Activated CD4-positive, alpha-beta T cell treated with anti-CD3 and anti-CD28 coated beads for 24 hours (primary cell): ENCODE results near the gene MTFMT.
"Not testable (repeated sequence)": the region's sequence is repeated elsewhere in the genome, so short reads cannot be mapped to it uniquely, and the experiment has no call there.

Source experiments
- DNase-seq, 2 donors: peaks; one replicate each; pipeline ENCODE4 v3.0.0-alpha.2; 2020; ENCODE audit warnings: low read depth in 2 of 2

Gene MTFMT

DNA sequence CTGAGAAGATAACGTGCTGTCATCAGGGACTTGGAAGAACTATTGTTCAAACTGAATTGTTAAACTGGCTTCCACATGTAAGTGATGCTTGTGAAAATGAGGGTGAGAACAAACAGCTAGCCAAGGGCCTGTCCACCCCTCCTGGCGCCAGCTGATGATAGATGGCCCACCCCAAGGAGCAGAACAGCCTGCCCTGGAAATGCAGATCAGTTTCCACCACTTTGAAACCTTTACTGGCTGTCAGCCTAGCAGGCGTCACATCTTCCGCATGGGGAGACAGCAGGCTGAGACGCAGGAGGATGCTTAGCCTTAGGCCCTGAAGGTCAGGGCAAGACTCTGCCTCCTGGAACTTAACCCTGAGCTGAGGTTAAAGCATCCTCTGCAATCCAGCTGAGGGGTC, 9.4 kb upstream of the MTFMT start:
- DNase-seq, result no peak

DNA sequence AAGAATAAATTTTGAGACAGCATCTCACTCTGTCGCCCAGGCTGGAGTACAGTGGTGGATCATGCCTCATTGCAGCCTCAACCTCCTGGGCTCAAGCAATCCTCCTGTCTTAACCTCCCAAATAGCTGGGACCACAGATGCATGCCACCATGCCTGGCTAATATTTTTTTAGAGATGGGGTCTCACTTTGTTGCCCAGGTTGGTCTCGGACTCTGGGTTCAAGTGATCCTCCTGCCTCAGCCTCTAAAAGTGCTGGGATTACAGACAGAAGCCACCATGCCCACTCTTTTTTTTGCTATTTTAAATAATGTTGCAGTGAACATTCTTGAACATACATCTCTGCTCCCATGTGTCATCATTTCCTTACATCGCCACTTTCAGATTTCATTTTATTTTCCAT, 9.0 kb upstream of the MTFMT start:
- DNase-seq, result no peak

DNA sequence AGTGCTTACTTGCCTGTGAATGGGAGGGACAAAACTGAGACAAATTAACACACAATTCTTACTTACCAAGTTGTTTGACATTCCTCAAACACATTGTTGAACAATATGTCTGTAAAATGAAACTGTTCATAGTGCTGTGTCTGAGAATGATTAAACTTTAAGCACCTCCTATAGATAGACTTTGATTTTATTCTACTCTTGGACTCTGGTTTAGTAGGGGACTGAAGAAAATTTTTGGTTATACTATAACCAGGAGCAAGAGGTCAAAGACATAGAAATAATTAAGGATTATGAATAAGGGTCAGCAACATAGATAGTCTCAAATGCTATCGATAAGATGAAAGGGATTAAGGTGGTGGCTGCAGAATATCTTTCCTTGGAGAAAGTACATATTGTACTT, 7.9 kb upstream of the MTFMT start:
- DNase-seq, result no peak

DNA sequence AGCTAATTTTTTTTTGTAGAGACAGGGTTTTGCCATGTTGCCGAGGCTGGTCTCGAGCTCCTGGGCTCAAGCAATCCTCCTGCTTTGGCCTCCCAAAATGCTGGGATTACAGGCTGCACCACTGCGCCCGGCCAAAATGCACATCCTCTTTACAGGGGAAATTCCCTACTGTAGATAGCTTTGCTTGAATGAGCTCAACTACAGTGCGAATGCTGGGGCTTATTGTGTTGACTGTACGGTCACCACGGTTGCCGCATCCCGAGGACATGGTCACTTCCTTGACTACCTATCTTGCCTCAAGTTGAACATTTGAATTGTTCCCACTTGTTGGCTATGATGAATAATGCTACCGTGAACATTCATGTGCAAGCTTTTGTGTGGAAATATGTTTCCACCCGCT, 5.3 kb upstream of the MTFMT start:
- DNase-seq, result no peak

DNA sequence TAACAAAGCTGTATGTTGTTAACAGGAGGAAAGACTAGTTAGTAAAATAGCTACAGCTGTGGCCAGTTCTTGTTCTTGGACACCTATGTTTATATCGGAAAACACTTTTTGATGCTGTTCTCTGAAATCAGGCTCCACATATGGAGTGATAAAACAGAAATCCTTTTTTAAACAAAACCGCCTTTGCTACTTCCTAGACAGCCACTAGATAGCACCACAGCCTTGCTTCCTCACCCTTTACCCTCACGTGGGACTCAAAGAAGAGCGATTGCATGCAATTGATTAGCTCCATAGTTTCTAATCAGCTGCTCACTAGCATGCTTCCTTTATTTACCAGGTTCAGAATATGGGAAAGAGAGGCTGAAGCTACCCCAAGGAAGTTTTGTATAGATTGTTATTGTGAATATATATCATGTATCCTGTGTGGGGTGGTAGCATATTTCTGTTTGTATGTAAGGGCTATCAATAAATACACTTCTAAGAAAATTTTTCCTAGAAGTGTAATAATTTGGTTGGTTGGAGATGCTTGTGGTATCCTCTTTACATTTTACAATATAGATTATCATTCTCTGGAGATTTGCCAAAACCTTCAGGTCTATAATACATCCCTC, 4.3 kb upstream of the MTFMT start:
- no peak for DNase-seq

DNA sequence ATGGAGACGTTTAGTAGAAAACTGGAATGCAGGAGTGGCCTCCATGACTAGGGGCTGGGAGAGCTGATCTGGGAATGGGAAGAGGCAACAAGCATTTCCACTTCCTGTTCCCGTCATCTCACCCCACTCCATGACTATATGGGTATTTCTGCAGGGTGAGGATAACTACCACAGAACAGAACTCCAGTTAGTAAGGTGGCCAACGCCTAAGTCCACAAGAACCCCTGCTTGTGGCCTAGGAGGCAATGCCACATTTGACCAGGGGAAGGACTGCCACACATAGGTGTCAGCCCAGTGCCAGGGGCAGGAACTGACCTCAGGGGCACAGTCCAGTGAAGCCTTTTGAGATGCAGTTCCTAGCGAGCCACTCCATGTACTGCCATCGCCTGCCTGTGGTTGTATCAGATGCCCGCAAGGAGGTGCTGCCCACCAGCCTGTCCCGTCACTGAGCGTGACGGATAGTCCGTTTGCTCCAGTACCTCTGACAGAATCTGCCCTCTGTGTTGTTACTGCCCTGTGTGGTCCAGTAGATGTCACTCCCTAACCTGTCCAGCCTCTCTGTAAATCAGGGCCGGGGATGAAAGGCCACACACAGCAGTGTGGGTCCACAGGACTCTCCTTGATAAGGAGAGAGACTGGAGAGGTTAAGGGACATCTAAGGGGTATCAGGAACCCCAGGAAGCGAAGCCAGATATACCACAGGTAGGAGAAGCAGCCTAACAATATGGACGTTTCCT, 3.5 kb upstream of the MTFMT start:
- DNase-seq, result peak in 1 of 2 donors; percentile 17

DNA sequence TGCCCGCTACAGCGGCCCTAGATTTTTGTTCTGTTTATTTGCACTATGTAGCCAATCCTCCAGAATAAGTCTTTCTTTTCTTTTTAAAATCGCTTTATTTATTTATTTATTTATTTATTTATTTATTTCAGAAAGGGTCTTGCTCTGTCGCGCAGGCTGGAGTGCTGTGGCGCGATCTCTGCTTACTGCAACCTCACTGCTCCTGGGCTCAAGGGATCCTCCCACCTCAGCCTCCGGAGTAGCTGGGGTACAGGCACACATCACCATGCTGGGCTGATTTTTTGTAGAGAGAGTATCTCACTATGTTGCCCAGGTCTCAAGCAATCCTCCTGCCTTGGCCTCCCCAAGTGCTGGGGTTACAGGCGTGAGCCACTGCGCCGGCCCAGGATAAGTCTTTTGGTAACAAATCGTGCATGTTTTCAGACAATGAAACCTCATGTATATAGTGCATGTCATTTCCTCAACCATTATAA, 333 bp upstream of the MTFMT start:
- no peak for DNase-seq

DNA sequence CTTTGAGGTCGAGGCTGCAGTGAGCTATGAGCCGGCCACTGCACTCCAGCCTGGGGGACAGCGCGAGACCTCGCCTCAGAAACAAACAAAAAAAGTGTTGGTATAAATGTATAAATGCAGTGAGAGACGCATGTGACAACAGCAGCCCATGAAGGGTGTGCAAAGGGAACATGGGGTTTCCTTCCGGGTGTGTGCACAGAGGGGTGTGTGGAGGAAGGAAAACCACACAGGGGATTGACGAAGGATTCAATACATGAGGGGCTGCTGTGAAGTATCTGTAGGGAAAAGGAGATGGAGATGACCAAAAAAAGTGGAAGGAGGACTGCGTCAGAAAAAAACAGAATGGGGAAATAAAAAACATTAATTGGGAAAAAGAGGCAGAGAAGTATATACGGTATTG, 1.1 kb downstream of the MTFMT start:
- no peak for DNase-seq

DNA sequence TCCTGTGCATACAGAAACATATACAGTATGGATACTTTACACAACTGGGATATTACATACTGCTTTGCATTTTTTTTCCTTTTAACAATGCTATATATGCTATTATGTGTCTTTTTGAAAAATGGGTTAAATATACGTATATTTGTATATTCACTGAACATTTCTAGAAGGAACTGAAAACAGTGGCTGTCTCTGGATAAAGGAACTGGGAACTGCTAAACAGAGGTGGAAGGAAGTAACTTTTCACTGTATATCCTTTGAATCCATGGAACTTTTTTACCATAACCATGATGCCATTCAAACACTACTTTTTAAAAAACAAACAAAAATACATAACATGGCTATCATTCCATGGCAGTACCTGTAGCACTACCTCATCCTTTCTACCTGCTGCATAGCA, 1.8 kb downstream of the MTFMT start:
- DNase-seq, result no peak

DNA sequence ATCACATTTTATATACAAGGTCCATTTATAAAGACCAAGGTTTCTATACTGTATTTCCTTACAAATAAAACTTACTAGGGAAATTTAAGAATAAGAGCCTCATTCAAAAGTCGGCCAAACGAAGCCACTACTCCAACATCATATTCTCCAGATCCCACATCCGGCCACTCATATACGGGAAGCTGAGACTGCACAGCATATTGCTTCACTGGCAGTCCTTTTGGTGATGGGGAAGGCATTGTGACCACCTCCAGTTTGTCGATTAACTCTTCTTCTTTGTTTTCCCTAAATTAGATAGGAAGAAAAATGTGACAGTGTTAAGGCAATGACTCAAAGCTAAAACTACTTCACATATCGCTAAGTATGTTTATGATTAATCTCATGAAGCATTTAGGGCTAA, 2.7 kb downstream of the MTFMT start:
- no peak for DNase-seq

DNA sequence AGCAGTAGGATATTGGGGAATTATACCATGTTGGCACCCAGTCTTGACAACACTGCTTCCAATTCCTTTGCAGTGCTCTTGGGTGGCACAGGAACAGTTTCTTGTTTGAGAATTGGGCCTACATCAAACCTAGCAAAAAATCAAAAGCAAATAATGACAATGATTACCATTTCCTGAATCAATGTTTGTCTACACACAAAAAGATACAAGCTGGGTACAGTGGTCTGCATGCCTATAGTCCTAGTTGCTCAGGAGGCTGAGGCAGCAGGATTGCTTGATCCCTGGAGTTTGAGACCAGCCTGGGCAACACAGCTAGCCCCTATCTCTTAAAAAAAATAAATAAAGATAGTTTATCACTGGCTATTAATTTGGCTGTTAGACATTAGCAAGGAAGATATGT, 8.0 kb downstream of the MTFMT start:
- DNase-seq, result no peak

DNA sequence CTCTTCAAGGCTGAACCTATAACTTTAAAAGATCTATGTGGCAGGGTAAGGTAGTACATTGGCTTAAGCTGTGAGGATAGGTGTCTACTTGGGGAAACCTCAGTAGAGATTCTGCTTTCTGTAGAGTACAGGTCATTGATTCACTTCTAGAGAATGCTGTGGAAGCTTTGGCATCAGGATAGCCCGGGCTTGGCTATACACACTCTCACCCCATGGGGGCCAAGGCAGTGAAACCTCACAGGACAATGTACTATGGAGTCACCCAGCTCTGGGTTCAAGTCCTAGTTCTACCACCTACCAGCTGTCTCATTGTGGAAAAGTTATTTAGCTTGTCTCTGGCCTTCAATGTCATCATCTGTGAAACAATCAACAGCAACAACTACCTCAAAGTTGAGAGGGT, 9.0 kb downstream of the MTFMT start:
- no peak for DNase-seq

DNA sequence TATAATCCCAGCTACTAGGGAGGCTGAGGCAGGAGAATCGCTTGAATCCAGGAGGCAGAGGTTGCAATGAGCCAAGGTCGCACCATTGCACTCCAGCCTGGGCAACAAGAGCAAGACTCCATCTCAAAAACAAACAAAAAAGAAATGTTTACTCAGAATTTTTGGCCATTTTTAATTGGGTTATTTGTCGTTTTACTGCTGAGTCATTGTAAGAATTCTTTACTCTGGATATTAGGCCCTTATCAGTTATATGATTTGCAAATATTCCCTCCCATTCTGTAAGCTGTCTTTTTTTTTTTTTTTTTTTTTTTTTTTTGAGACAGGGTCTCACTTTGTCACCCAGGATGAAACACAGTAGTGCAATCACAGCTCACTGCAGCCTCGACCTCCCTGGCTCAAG, 18.2 kb downstream of the MTFMT start:
- not testable (repeated sequence) for DNase-seq

DNA sequence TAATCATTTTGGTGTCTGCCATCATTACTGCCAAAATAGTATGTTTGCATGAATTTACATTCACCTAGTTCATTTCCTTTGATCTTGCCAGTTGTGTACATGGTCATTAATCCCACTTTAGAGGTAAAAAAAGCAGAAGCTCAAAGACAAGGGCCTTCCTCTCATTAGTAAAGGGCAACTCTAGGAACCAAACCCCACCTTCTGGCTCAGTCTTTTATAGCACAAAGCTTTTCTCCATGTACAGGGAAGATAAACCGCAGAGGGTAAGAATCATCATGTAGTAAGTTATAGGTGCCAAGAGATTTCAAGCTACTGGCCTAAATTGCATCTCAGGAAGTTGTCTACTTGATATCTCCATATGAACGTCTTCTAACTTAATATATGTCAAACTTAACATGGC, 20.5 kb downstream of the MTFMT start:
- no peak for DNase-seq

DNA sequence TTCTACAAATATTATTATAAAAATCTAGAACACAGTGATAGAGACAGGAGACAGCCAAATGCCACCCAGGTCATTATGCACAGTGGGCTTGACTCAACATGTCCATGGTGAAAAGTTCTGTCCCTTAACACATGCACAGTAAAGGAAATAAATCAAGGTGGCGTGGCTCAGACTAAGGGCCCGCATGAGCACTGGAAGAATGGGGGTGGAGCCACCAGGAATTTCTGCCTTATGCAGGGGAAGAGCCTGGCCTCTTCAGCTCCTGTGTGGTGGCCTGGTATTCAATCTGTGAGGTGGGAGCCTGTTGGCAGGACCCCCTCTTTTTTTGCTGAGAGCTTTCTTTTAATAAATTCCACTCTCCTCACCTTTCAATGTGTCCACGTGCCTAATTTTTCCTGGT, 22.6 kb downstream of the MTFMT start:
- no peak for DNase-seq

DNA sequence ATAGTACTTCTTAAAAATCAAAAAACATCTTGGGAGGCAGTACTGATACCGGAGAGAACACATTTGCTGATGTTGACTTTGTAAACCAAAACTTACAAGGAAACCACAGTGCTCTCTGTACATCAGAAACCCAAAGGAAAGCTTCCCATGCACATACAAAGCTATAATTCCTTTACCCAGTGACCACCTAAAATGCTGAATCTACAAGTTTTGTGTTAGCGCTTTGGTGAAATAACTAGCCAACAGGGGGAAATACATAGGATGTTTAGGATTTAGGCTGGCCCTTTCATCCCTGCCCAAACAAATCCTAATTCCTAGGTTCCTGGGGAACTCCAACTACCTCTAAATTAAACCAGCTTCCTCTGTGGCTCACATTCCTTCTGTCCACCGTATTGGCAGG, 24.4 kb downstream of the MTFMT start:
- no peak for DNase-seq

DNA sequence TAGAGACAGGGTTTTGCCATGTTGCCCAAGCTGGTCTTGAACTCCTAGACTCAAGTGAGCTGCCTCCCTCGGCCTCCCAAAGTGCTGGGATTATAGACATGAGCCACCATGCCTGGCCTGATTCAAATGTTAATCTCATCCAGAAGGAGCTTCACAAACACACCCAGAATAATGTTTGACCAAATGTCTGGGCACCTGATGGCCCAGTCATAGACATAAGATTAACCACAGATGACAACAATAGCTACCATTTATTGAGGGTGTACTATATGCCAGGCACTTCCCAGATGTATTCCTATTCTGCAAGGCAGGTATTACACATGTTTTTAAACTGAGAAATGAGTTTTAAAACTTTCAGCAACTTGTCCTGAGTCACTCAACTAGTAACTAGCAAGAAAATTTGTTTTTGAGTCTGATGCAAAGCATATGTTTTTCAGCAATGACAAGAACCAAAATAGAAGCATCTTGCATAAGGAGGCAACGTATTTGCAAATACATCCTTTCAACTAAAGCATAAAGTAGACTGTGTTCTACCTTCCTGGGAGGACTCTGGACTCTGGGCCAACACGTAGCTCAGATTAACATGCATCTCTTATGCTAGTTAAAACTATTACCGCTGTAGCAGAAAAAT, 31.6 kb downstream of the MTFMT start:
- no peak for DNase-seq

DNA sequence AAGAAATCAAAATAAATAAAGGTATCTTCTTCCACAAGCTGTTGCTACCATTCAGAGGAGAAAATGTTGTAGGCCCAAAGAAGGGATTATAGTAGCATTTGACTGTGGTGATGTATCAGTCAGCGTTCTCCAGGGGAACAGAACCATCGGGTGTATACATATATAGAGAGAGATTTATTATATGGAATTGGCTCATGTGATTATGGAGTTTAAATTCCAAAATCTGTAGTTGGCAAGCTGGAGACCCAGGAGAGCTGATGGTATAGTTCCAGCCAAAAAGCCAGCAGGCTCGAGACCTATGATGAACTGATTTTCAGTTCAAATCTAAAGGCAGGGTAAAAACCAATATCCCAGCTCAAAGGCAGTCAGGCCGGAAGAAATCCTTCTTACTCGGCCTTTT, 32.4 kb downstream of the MTFMT start:
- DNase-seq, result no peak

DNA sequence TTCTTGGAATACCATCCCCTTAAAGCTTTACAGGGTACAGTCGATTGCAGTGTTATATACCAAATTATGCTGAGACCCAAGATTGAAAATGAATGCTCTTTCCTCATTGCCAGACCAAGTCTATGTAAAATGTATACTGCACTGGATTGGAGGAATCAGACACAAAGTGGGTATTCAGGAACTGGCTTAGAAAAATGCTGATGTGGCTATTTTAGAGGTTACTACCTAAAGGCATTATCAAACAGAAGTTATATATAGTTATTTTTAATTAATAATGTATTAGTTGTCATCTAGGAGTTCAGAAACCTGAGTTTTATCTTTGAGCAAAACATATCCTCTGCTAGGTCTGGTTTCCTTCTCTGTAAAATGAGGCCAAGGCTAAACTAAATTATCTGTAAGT, 36.1 kb downstream of the MTFMT start:
- no peak for DNase-seq

DNA sequence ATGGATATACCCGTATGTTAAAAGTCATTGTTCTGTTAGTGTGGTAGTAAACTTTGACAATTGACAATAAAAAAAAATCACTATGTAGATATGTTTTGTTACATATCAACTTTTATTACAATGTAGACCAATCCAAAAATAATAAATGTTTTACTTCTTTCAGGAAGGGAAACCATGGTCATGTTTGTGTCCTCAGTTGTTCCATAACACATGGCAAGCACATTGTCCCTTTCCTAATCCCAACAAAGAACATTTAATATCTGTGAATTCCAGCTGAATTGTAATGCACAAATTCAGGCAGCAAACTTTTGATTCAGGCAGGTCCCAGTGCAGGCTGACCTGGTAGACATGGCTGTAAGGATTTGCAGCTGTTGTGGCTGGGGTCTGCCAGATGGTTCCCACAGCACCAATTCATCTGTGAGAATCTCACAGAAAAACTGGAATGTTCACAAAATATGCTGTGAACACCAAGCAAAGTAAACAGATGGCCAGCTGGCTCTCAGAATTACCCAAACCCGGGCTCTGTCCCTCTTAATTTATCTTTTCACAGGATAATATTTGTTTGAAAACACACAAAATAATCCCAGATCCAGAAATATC, 37.8 kb downstream of the MTFMT start:
- no peak for DNase-seq

DNA sequence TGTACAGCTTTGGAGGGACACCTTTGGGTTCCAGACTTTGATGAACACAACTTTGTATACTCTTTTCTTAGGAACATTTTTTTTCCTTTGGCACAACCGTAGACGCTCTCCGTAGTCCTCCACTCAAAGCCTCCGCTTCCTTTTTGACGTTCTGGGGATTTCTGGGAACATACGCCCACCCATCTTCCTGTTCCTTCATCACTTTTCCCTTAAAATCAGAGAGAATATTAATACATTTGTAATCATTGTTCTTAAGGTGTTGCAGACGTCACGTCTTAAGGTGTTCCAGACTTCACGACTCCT, 39.3 kb downstream of the MTFMT start:
- no peak for DNase-seq

DNA sequence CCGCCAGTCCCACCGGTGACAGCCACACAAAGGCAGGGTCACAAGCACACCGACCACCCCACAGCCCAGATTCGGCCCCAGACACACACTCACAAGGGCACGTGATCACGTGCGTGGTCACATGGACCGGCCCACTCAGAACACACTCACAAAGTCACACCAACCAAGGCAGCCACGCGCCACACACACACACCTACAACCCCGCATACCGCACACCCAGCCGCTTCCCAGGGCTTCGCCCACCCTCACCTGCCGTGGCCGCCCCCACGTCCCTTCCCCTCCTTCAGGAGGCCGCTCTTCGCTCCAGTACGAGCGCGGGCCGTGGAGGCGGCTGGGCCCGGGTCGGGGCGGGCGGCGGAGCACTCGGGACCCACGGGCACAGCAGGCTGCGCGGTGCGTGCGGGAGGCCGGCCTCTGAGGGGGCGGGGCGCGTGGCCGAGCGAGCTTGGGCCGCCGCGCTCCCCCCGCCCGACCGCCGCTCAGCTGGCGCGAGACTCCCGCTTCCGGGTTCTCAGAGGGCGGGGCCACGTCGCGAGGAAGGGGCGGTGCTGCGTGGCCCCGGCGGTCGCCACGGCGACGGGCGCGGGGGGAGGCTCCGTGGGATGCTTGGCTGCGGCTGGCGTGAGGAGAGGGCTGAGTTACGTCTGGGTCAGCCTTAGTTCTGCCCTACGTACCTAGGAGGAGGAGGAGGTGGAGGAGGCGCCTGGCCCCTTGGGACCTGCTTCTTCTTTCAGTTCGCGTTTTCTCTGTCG, 39.8 kb downstream of the MTFMT start, which contains the start of gene SPG21:
SPG21 (minus strand) TSS at position 499 of the 752 bp plus-strand sequence. CDS start 6,345 bp downstream, outside the sequence.
- DNase-seq, result peak; percentile 85 to 88
